K562 (cell line): Measurements from ENCODE around the gene USP16.

Source experiments
- GABPA ChIP-seq: fragments of 200-800 bp; sonication (Bioruptor generic); conservative IDR thresholded peaks from 2 replicates; pipeline ENCODE4 v1.6.1; 2016; ENCODE audit warnings: low read depth, missing genetic modification characterization, missing compliant biosample characterization
- MTA1 ChIP-seq: fragments of 450-650 bp; IDR thresholded peaks from 2 replicates; pipeline ENCODE4 v1.6.1; 2017; ENCODE audit warnings: borderline replicate concordance
- NR3C1 ChIP-seq: sonication (generic); formaldehyde crosslinking; IDR thresholded peaks from 2 replicates; pipeline ENCODE4 v1.8.1; 2022; ENCODE audit warnings: missing genetic modification reagents
- POLR2AphosphoS5 ChIP-seq: IDR thresholded peaks from 2 replicates; pipeline ENCODE4 v1.6.1; 2011; ENCODE audit warnings: mild to moderate bottlenecking, low read depth, low read length, moderate library complexity; ENCODE audit not compliant: control insufficient read depth, insufficient read depth
- PTTG1 ChIP-seq: fragments of 450-650 bp; IDR thresholded peaks from 2 replicates; pipeline ENCODE4 v1.6.1; 2016; ENCODE audit warnings: low read depth, mild to moderate bottlenecking, missing genetic modification characterization, missing compliant biosample characterization
- RBM22 ChIP-seq: fragments of 200-400 bp; formaldehyde crosslinking; IDR thresholded peaks from 2 replicates; pipeline ENCODE4 v1.6.1; 2018; ENCODE audit warnings: low read length, low read depth; ENCODE audit not compliant: poor library complexity, severe bottlenecking
- SMAD1 ChIP-seq: fragments of 150-350 bp; IDR thresholded peaks from 2 replicates; pipeline ENCODE4 v1.6.1; 2014; ENCODE audit warnings: low read length, low read depth; ENCODE audit not compliant: partially characterized antibody
- TEAD4 ChIP-seq, 2 experiments: sonication (generic) in 1 of 2; formaldehyde crosslinking in 1 of 2; IDR thresholded peaks; 2 replicates each; pipeline versions ENCODE4 v1.6.1 to v1.8.0; 2012 to 2022; ENCODE audit warnings: borderline replicate concordance in 1 of 2, inconsistent platforms in 1 of 2, low read length in 1 of 2, mild to moderate bottlenecking in 1 of 2, missing genetic modification reagents in 1 of 2
- ZBTB7A ChIP-seq: IDR thresholded peaks from 2 replicates; pipeline ENCODE4 v1.6.1; 2011; ENCODE audit warnings: low read depth, mild to moderate bottlenecking, low read length, moderate library complexity, borderline replicate concordance; ENCODE audit not compliant: control insufficient read depth
- TF ChIP-seq, protein P1 (sequence below), 3 experiments: IDR thresholded peaks in 2 of 3; conservative IDR thresholded peaks in 1 of 3; 2 replicates each; pipeline ENCODE4 v1.5.1; 2011 to 2012; ENCODE audit warnings: low read length in 3 of 3, mild to moderate bottlenecking in 3 of 3, control low read depth in 2 of 3, improper control_type of control experiment in 1 of 3, inconsistent platforms in 1 of 3, low read depth in 1 of 3, mixed read lengths in 1 of 3, moderate library complexity in 1 of 3; ENCODE audit not compliant: insufficient read depth in 2 of 3

DNA sequence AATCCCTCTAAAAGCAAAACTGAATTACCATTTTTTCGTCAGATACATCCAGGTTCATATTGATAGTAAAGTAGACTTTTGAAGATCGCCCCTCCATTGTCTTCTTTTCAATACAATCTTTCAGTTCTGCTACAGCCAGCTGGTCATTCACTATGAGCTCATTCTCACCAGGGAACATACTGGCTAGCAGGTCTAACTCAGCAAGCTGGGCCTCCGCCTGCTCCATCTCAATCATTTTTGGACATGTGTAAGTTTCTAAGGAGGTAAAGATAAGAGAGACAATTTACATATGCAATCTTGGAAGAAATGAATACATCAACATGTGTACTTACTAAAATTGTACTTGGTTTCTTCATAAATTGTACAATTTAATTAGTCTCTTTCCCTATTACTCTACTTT, 16.1 kb upstream of the USP16 start:
- TF ChIP-seq RBM22 (no peak), SMAD1 (no peak), NR3C1 (CRISPR knock-in tag) (no peak), ZBTB7A (no peak), TEAD4 (IDR thresholded peaks at IDR 0.05; ENCODE audit: low read length) (no peak), TEAD4 (CRISPR knock-in tag; IDR thresholded peaks at IDR 0.05; ENCODE audit: borderline replicate concordance) (no peak), MTA1 (no peak), GABPA (tag) (no peak), PTTG1 (no peak), POLR2AphosphoS5 (no peak)
- TF ChIP-seq, protein P1, sequence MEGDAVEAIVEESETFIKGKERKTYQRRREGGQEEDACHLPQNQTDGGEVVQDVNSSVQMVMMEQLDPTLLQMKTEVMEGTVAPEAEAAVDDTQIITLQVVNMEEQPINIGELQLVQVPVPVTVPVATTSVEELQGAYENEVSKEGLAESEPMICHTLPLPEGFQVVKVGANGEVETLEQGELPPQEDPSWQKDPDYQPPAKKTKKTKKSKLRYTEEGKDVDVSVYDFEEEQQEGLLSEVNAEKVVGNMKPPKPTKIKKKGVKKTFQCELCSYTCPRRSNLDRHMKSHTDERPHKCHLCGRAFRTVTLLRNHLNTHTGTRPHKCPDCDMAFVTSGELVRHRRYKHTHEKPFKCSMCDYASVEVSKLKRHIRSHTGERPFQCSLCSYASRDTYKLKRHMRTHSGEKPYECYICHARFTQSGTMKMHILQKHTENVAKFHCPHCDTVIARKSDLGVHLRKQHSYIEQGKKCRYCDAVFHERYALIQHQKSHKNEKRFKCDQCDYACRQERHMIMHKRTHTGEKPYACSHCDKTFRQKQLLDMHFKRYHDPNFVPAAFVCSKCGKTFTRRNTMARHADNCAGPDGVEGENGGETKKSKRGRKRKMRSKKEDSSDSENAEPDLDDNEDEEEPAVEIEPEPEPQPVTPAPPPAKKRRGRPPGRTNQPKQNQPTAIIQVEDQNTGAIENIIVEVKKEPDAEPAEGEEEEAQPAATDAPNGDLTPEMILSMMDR (IDR thresholded peaks at IDR 0.05 in 2 of 3, conservative IDR thresholded peaks at IDR 0.05 in 1 of 3; ENCODE audit: insufficient read depth in 2 of 3, low read depth in 1 of 3, low read length in 3 of 3) = no peak
